Lung microvascular endothelial cell (primary cell): ENCODE results near the gene FAM193A. TPM values are rescaled to one million over a fixed set of nuclear protein-coding genes. Genes with fewer than 3 reads are reported as not detected.

Source experiments
- DNase-seq, 2 donors: peaks; one replicate each; pipeline versions ENCODE4 v3.0.0 to v3.0.0-alpha.2; 2010; ENCODE audit warnings: low read depth in 2 of 2
- total RNA-seq: library from RNA; depleted of rRNA; stranded (reverse); fragments of >200 nt; gene quantifications from 2 replicates; pipeline ENCODE4 v1.2.1, GENCODE V29; 2014

Gene FAM193A
- total RNA-seq, 1 donor from 2014 or later: 7.1 TPM

GRCh38 chr4:2689825-2690700 lies 153.6 kb downstream of the FAM193A start:
- DNase-seq: peak in 1 of 2 donors; percentile 64

GRCh38 chr4:2691313-2691712 lies 154.9 kb downstream of the FAM193A start:
- DNase-seq: no peak

- DNase-seq: no peak
Measured at GRCh38 chr4:2691952-2692435, 155.5 kb downstream of the FAM193A start.

- no peak for DNase-seq
Measured at GRCh38 chr4:2694691-2695090, 158.2 kb downstream of the FAM193A start.

GRCh38 chr4:2695346-2696060 lies 159.1 kb downstream of the FAM193A start:
- DNase-seq: peak in 1 of 2 donors; percentile 66

GRCh38 chr4:2696423-2696822 lies 160.0 kb downstream of the FAM193A start:
- DNase-seq: no peak

GRCh38 chr4:2697995-2698414 lies 161.6 kb downstream of the FAM193A start:
- no peak for DNase-seq

- no peak for DNase-seq
Measured at GRCh38 chr4:2698504-2698903, 162.1 kb downstream of the FAM193A start.

- DNase-seq: no peak
Measured at GRCh38 chr4:2698951-2699505, 162.6 kb downstream of the FAM193A start.

- DNase-seq: no peak
Measured at GRCh38 chr4:2699534-2699933, 163.1 kb downstream of the FAM193A start.

GRCh38 chr4:2700031-2700430 lies 163.6 kb downstream of the FAM193A start:
- no peak for DNase-seq

- DNase-seq: no peak
Measured at GRCh38 chr4:2702361-2702760, 165.9 kb downstream of the FAM193A start.

- no peak for DNase-seq
Measured at GRCh38 chr4:2702770-2703169, 166.3 kb downstream of the FAM193A start.

- peak; percentile 47 to 48 for DNase-seq
Measured at GRCh38 chr4:2712261-2712842, 175.9 kb downstream of the FAM193A start.

- no peak for DNase-seq
Measured at GRCh38 chr4:2713337-2713736, 176.9 kb downstream of the FAM193A start.

- DNase-seq: peak; percentile 98 to 99
Measured at GRCh38 chr4:2714061-2714770, 177.8 kb downstream of the FAM193A start.

- no peak for DNase-seq
Measured at GRCh38 chr4:2714918-2715317, 178.5 kb downstream of the FAM193A start.

GRCh38 chr4:2715426-2715825 lies 179.0 kb downstream of the FAM193A start:
- DNase-seq: peak in 1 of 2 donors; percentile 63

- DNase-seq: no peak
Measured at GRCh38 chr4:2716236-2716635, 179.8 kb downstream of the FAM193A start.

- no peak for DNase-seq
Measured at GRCh38 chr4:2721586-2721985, 185.1 kb downstream of the FAM193A start.

GRCh38 chr4:2722033-2722432 lies 185.6 kb downstream of the FAM193A start:
- no peak for DNase-seq
